Astrocyte of the cerebellum (primary cell): ENCODE measurements around the gene MMP3.

Source experiments
- DNase-seq: peaks from one replicate; pipeline ENCODE4 v3.0.0-alpha.2; 2011; ENCODE audit warnings: low read depth
- H3K4me3 ChIP-seq: 2 replicates; pipeline ENCODE4 v1.5.1; 2011; ENCODE audit warnings: mild to moderate bottlenecking, low read depth, low read length, moderate library complexity
- in situ Hi-C: cut with HindIII; loops from 2 replicates; pipeline ENCODE4 v1.10.0; 2017; ENCODE audit warnings: low sequenced_read_pairs
- TF ChIP-seq, protein P1 (sequence below): IDR thresholded peaks from 2 replicates; pipeline ENCODE4 v1.5.1; 2012; ENCODE audit warnings: low read length, low read depth, moderate library complexity, mild to moderate bottlenecking; ENCODE audit errors: missing control alignments

Gene MMP3

DNA sequence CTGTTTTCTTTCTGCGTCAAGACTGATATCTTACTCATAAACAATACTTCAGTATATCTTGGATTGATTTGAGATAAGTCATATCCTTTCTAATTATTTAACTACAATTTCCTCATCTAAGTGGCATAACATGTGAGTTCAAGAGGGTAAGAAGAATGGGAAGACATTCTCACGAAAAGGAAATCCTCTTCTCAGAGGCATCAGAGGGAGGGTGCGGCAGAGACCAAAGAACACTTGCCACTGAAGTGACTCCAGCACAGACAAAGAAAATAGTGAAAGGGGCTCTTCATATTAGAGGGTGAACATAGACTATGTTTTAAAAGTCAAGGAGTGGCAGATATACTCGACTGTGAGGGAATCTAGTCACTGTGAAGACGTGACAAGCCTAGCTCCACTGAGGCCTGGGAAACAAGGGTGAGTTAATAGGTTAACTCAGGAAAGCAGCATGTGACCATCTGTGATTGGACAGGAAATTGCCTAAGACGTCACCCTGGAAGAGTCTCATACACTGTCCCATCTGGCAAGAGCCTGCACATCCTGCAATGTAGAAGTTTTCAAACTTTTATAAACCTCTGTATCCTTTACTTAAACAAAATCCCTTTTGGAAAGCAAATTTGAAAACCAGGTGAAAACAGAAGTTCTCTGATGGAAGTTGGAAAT is 43.6 kb downstream of the MMP3 start:
- TF ChIP-seq, protein P1, sequence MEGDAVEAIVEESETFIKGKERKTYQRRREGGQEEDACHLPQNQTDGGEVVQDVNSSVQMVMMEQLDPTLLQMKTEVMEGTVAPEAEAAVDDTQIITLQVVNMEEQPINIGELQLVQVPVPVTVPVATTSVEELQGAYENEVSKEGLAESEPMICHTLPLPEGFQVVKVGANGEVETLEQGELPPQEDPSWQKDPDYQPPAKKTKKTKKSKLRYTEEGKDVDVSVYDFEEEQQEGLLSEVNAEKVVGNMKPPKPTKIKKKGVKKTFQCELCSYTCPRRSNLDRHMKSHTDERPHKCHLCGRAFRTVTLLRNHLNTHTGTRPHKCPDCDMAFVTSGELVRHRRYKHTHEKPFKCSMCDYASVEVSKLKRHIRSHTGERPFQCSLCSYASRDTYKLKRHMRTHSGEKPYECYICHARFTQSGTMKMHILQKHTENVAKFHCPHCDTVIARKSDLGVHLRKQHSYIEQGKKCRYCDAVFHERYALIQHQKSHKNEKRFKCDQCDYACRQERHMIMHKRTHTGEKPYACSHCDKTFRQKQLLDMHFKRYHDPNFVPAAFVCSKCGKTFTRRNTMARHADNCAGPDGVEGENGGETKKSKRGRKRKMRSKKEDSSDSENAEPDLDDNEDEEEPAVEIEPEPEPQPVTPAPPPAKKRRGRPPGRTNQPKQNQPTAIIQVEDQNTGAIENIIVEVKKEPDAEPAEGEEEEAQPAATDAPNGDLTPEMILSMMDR, result no peak
- no peak for DNase-seq
- no peak overlapping the region for H3K4me3 ChIP-seq
- in situ Hi-C loops, result no loop called here

DNA sequence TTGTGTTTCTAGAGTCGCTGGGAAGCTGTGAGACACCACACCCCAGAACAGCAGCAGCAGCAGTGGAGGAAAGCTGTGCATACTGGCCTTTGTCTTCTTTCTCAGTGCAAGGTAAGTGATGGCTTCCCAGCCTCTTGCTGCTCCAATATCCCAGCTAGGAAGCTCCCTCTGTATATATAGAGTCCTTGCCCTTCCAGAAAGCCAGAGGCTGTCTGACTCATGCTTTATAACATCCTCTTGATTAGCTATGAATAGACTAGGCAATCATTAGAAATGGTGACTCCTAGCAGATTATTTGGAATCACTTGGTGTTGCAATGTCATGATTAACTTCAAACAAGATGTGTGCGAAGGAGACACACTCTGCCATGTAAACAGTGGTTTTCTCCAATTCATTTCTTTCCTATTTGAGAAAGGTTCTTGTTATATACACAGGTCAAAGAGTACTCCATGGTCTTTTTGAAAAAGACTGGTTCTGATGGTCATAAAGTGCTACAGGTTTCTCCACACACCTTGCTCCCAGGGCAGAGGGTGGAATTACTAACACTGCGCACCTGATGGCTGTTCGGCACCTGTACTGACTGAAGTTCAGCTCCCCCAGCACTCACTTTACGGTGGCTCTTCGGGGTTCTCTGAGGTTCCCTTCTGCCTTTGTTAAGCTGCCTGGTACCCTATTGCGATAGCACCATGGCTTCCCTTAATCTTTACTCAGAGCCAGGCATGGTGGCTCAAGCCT is 45.2 kb downstream of the MMP3 start, which contains the start of gene MMP1:
MMP1 (minus strand) TSS at position 149 of the 735 bp plus-strand sequence; CDS start at position 81, 68 bp downstream.
- TF ChIP-seq, protein P1, result no peak
- H3K4me3 ChIP-seq, result no peak within 1 kb of the TSS
- in situ Hi-C loops, result no loop called here
- DNase-seq, result peak; percentile 4

DNA sequence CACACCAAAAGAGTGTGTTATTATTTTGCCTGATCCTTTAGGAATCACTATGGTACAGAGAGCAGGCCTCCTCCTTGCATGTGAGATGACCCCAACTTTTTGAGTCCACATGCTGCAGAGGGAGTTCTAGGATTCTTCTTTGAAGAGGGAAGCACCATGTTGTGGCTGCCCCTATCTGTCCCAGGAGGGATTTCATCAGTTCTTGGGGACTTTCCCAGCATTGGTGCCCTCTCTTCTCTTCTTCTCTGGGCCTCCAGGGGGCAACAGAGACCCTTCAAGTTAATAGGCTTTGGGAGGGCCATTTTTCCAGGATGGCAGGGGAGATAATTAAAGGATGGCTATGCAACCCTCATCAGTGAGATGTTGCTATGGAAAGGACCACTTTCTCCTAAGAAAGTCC is 49.0 kb downstream of the MMP3 start:
- no peak overlapping the region for H3K4me3 ChIP-seq
- TF ChIP-seq, protein P1, result peak; percentile 52
- no peak for DNase-seq
- in situ Hi-C loops, result no loop called here

DNA sequence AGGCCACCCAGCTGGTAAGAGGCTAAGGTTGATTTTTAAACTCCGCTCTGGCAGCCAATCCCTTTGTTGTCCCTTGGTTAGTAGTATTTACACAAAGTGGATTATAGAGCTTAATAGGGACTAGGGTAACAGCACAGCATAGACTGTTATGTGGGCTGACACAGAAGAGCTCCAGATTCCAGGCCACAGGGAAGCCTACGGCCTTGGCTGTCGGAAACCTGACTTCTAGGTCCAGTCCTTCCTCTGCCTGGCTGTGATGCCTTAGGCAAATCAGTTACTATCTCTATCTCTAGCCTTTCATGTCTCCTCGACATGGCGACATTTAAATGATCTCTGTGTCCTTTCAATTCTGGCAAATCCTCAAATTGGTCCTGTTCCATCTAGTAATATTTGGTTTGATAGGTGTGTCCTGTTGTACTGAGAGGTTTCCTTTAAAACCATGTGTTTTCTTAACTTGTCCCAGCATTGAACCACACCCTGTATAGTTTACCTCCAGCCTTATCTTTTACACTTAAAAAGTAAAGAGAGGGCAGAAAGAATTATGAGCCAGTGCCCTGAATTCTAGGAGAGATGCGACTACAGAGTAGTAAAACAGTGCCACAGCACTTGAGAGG is 49.6 kb downstream of the MMP3 start:
- in situ Hi-C loops, result no loop called here
- no peak for DNase-seq
- no peak overlapping the region for H3K4me3 ChIP-seq
- TF ChIP-seq, protein P1, result no peak

DNA sequence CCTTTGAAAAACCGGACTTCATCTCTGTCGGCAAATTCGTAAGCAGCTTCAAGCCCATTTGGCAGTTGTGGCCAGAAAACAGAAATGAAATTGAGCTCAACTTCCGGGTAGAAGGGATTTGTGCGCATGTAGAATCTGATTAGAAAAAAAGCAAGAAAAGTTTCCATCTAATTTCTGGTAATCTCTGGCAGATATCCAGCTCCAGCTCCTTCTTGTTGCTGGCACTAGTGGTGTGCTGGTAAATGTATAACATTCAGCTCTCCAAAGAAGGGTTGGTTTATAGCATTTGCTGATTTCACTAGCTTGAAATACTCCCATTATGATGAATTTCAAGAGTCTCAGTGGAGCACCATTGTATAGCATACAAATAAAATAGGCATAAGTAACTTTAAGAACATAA is 50.8 kb downstream of the MMP3 start:
- TF ChIP-seq, protein P1, result no peak
- in situ Hi-C loops, result no loop called here
- DNase-seq, result no peak
- H3K4me3 ChIP-seq, result no peak overlapping the region

DNA sequence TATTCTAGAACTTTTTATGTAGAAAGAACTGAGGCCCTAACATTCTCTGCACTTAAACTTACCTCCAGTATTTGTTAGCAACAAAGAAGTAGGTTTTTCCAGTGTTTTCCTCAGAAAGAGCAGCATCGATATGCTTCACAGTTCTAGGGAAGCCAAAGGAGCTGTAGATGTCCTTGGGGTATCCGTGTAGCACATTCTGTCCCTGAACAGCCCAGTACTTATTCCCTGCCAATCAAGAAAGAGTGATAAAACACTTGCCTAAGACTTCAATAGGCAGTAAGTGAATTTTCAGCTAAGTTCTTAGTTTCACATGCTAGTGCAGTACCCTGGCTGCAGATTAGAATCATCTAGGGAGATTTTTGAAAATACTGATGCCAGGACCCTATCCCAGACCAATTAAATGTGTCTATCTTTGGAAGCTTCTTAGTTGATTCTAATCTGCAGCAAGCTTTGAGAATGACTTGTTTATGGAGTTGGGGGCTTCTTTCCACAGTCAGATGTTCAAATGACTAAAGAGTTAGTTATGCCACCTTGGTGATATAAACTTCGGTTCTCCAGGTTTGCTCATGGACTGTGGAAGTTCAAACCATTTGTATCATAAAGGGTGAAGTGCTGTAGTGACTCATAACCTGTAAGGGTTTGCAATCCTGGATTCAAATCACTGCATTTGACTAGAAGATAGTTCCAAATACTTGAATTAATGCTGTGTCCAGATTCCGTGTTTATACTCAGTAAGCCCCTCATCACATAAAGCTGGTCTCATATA is 52.0 kb downstream of the MMP3 start:
- TF ChIP-seq, protein P1, result no peak
- no peak overlapping the region for H3K4me3 ChIP-seq
- DNase-seq, result no peak
- in situ Hi-C loops, result no loop called here
